Neural progenitor cell (in vitro differentiated cells): Measurements from ENCODE around the gene SESTD1. TPM values are rescaled to one million over a fixed set of nuclear protein-coding genes. Genes with fewer than 3 reads are reported as not detected.

Experiments used
- total RNA-seq: library from RNA; depleted of rRNA; stranded (reverse); fragments of >200 nt; gene quantifications from 2 replicates; pipeline ENCODE4 v1.2.3, GENCODE V29; 2015; ENCODE audit warnings: low replicate concordance

SESTD1 gene
- total RNA-seq, 1 donor from 2014 or later, result 43.1 TPM

Other genes with a start within 250 kb of the SESTD1 start
- gene CCDC141, start 214.7 kb downstream of the SESTD1 start, total RNA-seq, result 0.46 and 1.8 TPM in 2 replicates